GM19397 (cell line): ENCODE results near the gene ARFGAP1.

Experiments used
- ATAC-seq: cut with Tn5 transposase; IDR thresholded peaks from one replicate; pipeline ENCODE4 v1.9.1; 2021; ENCODE audit warnings: mild to moderate bottlenecking, moderate library complexity; ENCODE audit not compliant: unreplicated experiment

The ARFGAP1 gene

DNA sequence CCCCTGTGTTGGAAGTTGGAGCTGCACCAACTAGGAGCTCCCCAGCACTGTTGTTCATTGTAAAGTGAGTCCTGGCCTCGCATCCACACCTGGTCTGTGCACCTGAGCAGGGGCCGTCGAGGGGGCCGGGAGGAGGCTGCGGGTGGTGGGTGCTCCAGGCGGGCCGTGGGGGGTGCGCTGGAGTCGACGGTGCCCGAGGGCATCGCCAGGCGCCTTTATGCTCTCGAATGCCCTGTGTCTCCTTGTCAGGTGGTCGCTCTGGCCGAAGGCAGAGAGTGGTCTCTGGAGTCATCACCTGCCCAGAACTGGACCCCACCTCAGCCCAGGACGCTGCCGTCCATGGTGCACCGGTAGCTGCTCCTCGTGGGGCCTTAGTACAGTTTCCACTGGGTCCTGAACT is 4.3 kb downstream of the ARFGAP1 start:
- no peak for ATAC-seq

- no peak for ATAC-seq
Observed at GRCh38 chr20:63277466-63278272, 5.1 kb downstream of the ARFGAP1 start.

DNA sequence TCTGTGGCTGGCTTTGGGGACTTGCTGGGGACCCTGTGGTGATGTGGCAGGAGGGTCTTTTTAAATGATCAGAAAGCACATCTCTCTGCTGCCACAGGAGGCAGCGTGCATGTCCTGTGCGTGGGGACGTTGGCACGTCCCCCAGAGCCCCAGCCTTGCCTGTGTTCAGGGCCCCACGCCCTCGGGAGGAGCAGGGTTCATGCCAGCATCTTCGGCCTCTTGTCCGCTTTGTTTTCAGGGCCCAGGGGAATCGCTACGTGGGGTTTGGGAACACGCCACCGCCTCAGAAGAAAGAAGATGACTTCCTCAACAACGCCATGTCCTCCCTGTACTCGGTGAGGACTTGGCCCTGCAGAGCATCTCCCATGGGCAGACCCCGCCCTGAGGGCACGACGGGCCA is 6.0 kb downstream of the ARFGAP1 start:
- ATAC-seq, result no peak

- ATAC-seq, result no peak
Observed at GRCh38 chr20:63279931-63280330, 7.3 kb downstream of the ARFGAP1 start.

DNA sequence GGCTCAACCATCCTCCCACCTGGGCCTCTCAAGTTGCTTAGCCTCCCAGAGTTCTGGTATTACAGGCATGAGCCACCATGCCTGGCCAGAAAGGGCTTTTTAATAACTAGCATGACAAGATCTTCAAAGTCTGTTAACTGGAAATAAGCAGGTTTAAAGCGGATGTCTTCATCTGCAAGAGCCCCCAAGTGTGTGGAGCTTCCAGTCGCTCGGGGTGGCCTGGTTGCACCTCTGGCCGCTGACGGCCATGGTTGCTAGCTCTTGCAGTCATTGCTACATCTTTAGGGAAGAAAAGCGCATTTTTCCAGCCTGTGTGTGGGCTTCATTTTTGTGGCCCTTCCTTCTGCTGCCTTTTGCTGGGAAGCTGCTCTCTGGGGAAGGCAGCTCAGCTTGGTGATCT is 7.8 kb downstream of the ARFGAP1 start:
- no peak for ATAC-seq

DNA sequence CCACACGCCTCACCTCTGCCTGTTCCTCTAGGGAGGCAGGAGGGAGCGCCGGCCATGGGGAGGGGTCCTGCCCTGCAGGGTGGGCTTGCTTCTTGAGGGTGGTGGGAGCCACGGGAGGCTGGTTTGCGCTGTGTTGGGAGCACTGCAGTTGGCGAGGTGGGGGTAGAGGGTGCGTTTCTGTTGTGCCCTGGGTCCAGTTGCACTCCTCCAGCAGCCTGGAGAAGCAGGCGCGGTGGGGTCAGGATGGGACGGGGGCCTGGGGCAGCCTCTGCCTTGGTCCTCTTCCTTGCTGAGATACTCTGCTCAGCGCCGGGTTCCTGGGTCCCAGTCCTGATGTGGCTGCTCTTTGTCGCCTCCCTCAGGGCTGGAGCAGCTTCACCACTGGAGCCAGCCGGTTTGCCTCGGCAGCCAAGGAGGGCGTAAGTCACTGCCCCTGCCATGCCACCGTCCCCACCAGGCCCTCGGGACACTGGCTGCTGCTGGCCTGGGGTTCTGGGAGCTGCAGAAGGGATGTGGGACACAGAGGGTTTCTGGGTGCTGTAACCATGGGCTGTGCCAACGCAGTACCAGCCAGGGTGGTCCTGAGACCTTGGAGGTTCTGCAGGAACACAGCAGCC is 8.4 kb downstream of the ARFGAP1 start:
- no peak for ATAC-seq

- ATAC-seq, result no peak
Observed at GRCh38 chr20:63281742-63282665, 9.4 kb downstream of the ARFGAP1 start.

GRCh38 chr20:63282946-63283345 is 10.3 kb downstream of the ARFGAP1 start:
- no peak for ATAC-seq

- no peak for ATAC-seq
Observed at GRCh38 chr20:63283397-63284082, 10.9 kb downstream of the ARFGAP1 start.

GRCh38 chr20:63284083-63284440 is 11.4 kb downstream of the ARFGAP1 start:
- ATAC-seq, result no peak

- ATAC-seq, result no peak
Observed at GRCh38 chr20:63284544-63284949, 11.9 kb downstream of the ARFGAP1 start.

DNA sequence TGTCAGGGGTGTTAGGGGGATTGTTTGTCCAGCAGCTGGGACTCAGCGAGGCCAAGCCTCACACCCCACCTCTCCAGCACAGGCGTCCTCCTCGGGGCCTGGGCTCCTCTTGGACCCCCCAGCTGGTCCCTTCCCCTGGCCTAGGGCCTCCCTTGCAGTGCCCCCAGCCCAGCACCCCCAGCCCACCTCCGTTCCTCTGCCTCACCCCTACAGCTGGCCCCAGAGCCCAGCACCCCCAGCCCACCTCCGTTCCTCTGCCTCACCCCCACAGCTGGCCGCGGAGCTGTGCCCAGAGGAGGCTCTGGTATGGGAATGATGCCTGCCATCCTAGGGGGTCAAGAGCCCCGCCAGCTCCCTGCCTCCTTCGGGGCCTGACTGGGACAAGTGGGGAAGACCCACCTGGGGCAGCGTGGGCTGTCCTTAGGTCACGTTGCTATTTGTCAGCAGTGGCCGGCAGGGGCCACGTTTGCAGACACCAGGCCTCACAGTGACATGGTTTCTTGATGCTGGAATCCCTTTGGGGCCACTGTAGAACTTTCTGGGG is 12.4 kb downstream of the ARFGAP1 start:
- ATAC-seq, result no peak

DNA sequence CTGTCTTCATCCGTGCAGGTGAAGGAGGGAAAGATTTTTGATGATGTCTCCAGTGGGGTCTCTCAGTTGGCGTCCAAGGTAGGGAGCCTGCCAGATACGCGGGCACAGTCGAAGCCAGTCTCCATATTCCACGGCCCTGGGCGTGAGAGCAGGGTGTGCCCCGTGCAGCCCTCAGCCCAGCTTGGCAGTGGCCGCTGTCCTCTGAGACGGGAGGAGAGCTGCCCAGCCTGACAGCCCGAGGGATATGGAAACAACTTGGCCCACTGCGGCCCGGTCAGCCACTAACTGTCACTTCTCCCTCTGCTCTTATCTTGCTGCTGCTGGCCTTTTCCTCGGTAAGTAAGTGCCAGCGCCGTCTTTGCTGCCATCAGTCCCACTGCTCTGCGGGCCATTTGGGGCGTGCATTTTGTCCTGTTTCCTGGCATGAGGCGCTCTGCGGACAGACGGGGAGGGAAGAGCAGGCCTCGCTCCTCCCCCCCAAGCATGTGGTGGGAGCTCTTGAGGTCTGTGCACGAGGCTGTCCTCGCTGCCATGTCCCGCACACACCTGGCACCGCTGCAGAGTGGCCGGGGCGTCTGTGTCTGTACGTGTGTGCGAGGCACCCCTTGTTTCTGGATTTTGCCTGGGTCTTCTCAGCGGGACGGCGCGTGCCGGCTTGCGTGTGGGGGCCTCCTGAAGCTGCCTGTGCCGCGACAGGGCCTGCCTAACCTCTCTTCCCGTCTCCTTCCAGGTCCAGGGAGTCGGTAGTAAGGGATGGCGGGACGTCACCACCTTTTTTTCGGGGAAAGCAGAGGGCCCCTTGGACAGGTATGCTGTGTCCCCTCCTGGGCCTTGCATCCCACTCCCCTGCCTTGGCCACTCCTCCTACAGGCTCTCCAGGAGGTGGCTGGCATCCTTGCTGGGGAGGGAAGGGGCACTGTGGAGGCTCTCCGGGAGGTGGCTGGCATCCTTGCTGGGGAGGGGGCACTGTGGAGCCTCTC is 13.3 kb downstream of the ARFGAP1 start:
- ATAC-seq, result no peak

- ATAC-seq, result no peak
Observed at GRCh38 chr20:63286781-63287696, 14.4 kb downstream of the ARFGAP1 start.

DNA sequence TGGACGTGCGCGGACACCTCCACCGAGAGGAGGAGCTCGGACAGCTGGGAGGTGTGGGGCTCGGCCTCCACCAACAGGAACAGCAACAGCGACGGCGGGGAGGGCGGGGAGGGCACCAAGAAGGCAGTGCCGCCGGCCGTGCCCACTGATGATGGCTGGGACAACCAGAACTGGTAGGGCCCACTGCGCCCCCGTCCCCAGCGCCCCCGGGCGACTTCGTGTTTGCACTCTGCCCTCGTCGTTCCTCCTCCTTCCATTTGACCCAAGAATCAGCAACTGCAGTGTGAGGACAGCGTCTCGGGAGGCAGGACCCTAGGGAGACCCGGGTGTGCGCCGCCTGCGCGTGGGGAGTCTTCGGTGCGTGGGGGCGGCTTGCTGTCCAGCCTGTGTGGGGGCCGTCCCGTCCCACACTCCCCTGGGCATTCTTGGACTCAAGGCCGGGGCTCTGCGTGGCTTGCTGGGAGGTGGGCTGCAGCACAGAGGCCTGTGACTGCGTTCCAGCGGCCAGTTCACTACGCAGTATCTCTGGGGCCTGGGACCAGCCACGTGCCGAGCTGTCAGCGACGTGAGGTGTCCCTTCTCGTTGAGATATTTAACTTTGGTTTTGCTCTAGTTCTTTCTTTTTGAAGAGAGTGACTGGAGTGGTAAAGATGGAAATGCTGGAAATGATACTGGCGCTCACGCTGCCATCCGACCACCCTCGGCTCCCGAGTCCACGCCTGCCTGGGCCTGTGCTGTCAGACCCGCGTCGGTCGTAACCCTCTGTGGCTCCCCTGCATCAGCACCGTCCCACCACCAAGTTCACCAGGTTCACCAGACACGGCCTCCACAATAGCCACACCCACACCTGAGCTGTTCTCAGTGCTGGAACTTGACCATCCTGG is 15.3 kb downstream of the ARFGAP1 start:
- no peak for ATAC-seq

- no peak for ATAC-seq
Observed at GRCh38 chr20:63288581-63289251, 16.1 kb downstream of the ARFGAP1 start.
